ENCODE measurements around the gene NRAP.

NRAP gene

DNA sequence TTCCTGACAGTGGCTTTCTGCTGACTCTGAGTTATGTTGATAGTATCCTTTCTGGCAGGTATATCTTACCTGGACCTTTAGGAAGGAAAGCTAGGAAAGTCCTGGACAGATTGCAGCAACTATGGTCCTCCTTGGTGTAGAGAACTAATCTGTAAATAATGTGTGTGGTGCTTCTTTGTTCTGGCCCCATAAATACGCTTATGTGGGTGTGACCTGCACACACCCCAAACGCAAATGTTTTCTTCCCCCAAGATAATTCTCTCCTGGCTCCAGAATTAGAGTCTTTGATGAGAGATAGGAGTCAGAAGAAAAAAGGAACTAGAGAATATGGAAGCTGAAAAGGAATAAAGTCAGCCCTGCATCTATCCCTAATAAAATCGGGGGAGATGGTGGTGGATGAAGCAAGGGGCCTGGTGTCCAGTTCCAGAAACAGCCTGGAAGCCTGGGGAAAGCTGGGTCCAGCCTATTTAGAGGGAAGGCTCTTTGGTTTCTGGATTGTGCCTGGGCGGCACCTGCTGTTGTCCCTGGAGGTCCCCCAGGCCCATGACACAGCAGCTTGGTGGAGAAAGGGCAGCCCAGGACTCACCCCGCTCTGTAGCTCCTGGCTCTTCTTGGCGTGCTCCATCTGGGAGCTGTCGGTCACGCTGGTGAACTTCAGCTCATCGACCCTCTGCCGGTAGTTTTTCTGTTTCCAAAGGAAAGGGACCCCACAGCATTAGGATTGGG is 38.2 kb downstream of the NRAP start:
- TF ChIP-seq JUND (IDR thresholded peaks at IDR 0.05; ENCODE audit: low read depth), result no peak
- DNase-seq (ENCODE audit: low read depth in 1 of 2, low spot score in 1 of 2), result no peak
- in situ Hi-C loops (cut with HindIII; ENCODE audit: low pct_unique_long_range_greater_than_20kb, low sequenced_read_pairs), result no loop called here

DNA sequence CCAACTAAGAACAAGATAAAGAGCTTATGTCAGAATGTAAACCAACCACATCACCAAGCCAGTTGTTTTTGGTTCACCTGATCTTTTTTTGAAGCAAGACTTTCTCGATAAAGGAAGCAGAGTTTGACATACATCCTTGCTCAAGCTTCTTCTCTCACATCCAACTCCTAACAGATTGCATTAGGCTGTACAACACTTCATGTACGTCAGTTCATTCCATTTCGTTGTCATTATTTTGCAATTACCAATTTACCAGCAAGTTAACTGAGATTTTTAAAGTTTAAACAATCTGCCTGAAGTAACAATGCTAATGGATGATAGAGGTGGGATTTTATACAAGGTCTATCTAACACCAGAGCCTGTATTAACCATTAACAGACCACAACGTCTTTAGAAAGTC is 41.0 kb downstream of the NRAP start:
- TF ChIP-seq JUND (IDR thresholded peaks at IDR 0.05; ENCODE audit: low read depth), result no peak
- DNase-seq (ENCODE audit: low read depth in 1 of 2, low spot score in 1 of 2), result no peak
- in situ Hi-C loops (cut with HindIII; ENCODE audit: low pct_unique_long_range_greater_than_20kb, low sequenced_read_pairs), result no loop called here

DNA sequence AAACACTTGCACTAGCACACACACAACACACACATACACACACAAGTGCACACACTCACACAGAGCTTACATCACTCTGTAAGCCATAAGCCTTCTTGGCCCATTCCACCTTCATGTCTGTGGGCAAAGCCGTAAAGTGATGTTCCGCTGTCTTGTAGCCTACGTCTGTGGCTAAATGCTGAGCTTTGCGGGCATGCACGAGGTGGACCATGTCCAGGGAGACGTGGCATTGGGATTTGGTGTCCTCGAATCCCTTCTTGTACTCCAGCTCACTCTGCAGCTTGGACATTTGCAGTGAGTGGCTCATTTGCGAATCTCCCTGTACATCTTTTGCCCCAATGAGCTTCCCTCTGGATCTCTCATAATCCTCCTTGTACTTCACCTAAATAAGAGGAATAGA is 42.0 kb downstream of the NRAP start:
- in situ Hi-C loops (cut with HindIII; ENCODE audit: low pct_unique_long_range_greater_than_20kb, low sequenced_read_pairs), result no loop called here

DNA sequence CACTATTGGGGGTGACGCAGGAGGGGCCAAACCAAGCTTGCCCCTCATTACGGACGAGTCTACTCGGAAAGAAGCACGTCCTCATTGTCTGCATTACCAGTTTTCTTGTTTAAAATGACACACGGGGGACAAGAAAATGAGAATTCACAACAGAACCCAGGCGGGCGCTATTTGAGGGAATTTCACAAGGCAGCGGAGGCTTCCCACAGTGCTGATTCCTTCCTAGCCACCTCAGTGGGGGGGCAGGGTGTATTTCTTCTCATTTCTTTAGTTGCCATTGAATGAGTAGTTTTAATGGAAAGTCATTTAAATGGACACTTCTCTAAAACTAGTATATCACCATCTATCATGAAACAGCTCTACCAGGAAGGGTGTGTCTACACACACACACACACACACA is 42.9 kb downstream of the NRAP start:
- in situ Hi-C loops (cut with HindIII; ENCODE audit: low pct_unique_long_range_greater_than_20kb, low sequenced_read_pairs), result no loop called here
- TF ChIP-seq JUND (IDR thresholded peaks at IDR 0.05; ENCODE audit: low read depth), result no peak

More for the DNA sequence above, 42.0 kb downstream of the NRAP start:
- DNase-seq (ENCODE audit: low read depth in 1 of 2, low spot score in 1 of 2), result no peak
- no peak for TF ChIP-seq JUND (IDR thresholded peaks at IDR 0.05; ENCODE audit: low read depth)

DNA sequence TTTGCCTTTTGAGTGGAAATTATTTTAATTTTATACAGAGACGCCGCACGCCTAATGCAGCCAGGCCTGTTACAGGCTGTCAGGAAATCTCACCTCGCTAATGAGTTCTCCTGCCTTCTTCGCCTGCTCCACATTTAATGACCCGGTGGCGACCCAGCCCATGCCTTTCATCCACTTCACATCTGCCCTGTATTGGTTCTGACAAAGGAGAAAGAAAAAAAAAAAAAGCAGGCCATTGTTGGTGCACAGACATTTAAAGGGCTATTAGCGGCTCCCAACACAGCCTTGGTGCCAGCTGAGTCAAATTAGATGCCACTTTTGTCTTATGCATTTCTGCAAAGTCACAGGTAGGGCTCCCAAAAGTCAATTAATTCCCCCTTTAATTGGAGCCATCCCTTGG is 43.3 kb downstream of the NRAP start:
- TF ChIP-seq JUND (IDR thresholded peaks at IDR 0.05; ENCODE audit: low read depth), result no peak
- DNase-seq (ENCODE audit: low read depth in 1 of 2, low spot score in 1 of 2), result no peak
- in situ Hi-C loops (cut with HindIII; ENCODE audit: low pct_unique_long_range_greater_than_20kb, low sequenced_read_pairs), result no loop called here

More for the DNA sequence above, 42.9 kb downstream of the NRAP start:
- no peak for DNase-seq (ENCODE audit: low read depth in 1 of 2, low spot score in 1 of 2)

DNA sequence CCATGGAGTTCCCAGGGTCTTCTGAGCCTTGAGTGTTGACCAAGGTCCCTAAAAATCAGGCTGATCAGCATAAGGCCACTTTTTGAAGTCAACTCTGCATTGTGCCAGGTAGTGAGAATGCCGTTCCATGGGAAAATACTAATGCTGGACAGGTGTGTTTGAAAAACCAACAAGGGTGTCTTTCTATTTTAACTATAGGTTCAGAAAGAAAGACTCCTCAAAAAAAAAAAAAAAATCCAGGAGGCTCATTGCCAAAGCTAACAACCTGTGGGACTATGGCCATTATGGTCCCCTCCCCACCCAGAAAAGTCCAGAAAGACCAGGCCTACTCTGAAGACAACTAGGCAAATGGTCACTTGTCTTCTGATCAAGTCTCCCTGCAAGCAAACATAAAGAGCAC is 44.4 kb downstream of the NRAP start:
- DNase-seq (ENCODE audit: low read depth in 1 of 2, low spot score in 1 of 2), result no peak
- TF ChIP-seq JUND (IDR thresholded peaks at IDR 0.05; ENCODE audit: low read depth), result no peak
- in situ Hi-C loops (cut with HindIII; ENCODE audit: low pct_unique_long_range_greater_than_20kb, low sequenced_read_pairs), result no loop called here

DNA sequence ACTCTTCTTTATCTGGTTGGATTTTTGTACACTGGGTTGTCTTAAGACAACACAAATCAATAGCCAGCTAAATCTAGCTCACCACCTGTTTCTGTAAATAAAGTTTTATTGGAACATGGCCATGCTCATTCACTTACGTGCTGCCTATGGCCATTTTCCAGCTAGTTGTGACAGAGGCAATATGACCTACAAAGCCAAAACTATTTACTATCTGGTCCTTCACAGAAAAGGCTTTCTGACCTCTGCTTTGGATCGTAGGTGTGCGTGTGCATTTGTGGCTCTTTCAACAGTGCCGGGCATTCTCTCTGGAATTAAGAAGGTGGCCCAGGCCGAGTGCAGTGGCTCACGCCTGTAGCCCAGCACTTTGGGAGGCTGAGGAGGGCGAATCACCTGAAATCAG is 45.5 kb downstream of the NRAP start:
- no peak for DNase-seq (ENCODE audit: low read depth in 1 of 2, low spot score in 1 of 2)
- no peak for TF ChIP-seq JUND (IDR thresholded peaks at IDR 0.05; ENCODE audit: low read depth)
- in situ Hi-C loops (cut with HindIII; ENCODE audit: low pct_unique_long_range_greater_than_20kb, low sequenced_read_pairs), result no loop called here

DNA sequence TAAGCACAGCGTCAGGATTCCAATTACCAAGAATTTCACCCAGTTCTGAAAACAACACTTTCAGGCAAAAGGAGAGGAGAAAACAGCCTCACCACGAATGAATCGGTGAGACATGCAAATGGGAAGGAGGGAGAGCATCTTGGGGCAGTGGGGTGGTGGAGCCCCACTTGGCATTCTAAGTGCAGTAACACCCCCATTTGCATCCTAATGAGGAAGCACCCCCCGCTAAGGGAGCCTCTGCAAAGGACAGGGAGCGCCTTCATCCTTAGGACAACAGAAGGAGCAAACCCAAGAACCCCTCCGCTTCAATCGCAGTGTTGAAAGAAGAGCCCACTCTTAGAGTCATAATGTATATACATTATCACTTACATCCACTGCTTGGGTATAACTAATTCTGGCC is 46.8 kb downstream of the NRAP start:
- no peak for TF ChIP-seq JUND (IDR thresholded peaks at IDR 0.05; ENCODE audit: low read depth)
- in situ Hi-C loops (cut with HindIII; ENCODE audit: low pct_unique_long_range_greater_than_20kb, low sequenced_read_pairs), result no loop called here
- no peak for DNase-seq (ENCODE audit: low read depth in 1 of 2, low spot score in 1 of 2)

DNA sequence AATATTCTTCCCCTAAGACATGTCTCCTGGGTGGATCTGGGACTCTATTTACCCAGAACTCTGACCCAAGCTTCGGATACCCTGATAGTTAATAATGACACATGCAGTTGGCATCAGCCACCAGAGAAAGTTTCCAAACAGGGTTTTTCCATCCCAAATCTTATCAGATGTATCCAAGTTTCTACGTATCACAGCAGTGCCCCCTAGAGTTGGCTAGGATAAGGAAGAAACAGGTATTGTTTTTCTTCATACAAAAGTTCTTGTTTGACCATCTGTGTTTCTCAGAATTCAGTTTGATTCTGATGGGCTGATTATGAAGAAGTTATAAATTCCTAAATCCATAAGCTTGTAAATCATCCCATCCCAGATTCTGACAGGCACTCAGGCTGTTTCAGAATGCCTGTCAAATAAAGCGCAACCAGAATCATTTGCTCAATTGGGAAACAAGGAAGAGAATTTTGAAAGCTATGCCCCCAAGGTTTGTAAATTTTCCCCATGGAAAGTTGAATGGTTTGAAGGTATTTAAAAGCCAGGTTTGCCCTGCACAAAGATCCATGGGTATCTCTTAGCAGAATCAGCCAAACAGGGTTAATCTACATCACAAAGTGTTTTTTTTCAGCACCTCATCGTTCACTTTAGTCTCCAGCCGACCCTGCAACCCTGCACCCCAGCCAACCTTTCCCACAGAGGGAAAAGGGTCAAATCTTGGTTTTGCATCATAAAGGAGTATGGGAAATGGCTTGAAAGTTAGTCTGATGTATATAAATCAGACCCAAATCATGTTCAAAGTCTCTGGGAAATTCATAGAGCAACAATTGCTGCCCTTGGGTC is 47.4 kb downstream of the NRAP start:
- in situ Hi-C loops (cut with HindIII; ENCODE audit: low pct_unique_long_range_greater_than_20kb, low sequenced_read_pairs), result no loop called here
- DNase-seq (ENCODE audit: low read depth in 1 of 2, low spot score in 1 of 2), result peak in 1 of 2 experiments; percentile 30
- no peak for TF ChIP-seq JUND (IDR thresholded peaks at IDR 0.05; ENCODE audit: low read depth)

DNA sequence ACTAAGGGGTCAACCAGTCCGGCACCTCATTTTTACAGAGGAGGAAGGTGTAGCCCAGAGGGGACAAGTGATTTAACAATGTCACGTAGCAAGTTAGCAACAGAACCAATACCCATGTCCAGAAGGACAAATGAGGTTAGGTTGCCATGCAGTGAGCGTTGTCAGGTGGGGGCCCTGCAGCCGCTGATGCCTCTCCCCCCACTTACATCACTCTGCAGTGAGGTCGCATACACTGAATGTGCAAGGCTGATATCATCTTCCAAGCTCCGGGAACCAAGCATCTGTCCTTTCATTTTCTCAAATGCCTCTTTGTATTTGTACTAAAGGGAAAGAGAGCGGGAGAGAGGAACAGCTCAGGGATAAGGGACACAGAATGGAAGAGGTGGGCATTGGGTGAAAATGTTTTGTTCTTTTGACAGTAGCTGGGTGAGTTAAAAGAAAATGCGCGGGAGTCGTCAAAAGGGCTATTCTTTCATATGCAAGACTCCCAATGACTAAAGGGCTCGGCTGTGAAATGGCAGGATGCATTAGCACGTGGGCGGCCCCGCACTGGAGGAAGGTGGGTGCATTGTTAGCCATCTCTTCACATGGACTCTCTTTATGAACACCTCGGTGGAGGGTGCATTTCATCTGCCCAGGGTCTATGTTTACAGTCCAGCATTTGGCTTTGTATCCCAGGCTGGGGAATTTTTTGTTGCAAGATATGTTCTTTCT is 49.7 kb downstream of the NRAP start:
- in situ Hi-C loops (cut with HindIII; ENCODE audit: low pct_unique_long_range_greater_than_20kb, low sequenced_read_pairs), result no loop called here
- no peak for TF ChIP-seq JUND (IDR thresholded peaks at IDR 0.05; ENCODE audit: low read depth)
- DNase-seq (ENCODE audit: low read depth in 1 of 2, low spot score in 1 of 2), result no peak

DNA sequence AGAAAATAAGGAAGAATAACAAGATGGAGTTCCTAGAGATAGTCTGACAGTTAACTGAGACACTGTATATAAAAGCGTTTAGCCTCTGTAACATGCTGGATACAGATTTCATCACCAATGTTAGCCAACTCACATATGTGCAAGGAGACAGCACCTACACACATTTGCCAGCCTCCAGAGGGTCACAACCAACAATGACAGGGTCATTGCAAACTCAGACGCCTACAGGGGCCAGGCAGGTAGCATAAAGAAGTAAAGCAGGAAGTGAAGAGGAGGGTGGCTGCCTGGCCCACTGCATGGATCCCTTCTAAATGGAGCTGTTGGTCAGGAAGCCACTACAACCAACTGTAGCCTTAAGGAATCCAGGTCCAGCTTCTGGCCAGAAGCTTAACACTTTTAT is 50.4 kb downstream of the NRAP start:
- no peak for TF ChIP-seq JUND (IDR thresholded peaks at IDR 0.05; ENCODE audit: low read depth)
- in situ Hi-C loops (cut with HindIII; ENCODE audit: low pct_unique_long_range_greater_than_20kb, low sequenced_read_pairs), result no loop called here
- no peak for DNase-seq (ENCODE audit: low read depth in 1 of 2, low spot score in 1 of 2)

DNA sequence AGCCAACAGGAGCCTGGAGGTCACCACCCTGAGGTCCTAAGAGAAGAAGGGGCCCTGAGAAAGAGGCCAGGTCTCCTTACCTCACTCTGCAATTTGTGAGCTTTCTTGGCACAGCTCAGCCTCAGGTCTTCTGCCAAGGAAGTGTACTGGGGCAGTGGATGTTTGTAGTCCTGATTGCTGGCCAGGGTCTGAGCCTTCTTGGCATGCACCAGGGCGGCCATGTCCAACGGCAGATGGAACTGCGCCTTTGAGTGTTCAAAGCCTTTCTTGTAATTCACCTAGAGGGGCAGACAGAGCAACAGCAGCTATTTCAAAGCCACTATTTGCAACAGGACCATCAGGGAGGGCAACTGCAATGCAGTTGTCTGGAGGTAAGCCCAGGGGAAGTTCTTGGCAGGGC is 51.7 kb downstream of the NRAP start:
- in situ Hi-C loops (cut with HindIII; ENCODE audit: low pct_unique_long_range_greater_than_20kb, low sequenced_read_pairs), result no loop called here
- DNase-seq (ENCODE audit: low read depth in 1 of 2, low spot score in 1 of 2), result no peak
- no peak for TF ChIP-seq JUND (IDR thresholded peaks at IDR 0.05; ENCODE audit: low read depth)

Measured in T47D (cell line).